ENCODE measurements around the gene GPR55.

- TF ChIP-seq CEBPB (IDR thresholded peaks at IDR 0.05; ENCODE audit: low read depth, low read length) = no peak
- TF ChIP-seq, protein P1, sequence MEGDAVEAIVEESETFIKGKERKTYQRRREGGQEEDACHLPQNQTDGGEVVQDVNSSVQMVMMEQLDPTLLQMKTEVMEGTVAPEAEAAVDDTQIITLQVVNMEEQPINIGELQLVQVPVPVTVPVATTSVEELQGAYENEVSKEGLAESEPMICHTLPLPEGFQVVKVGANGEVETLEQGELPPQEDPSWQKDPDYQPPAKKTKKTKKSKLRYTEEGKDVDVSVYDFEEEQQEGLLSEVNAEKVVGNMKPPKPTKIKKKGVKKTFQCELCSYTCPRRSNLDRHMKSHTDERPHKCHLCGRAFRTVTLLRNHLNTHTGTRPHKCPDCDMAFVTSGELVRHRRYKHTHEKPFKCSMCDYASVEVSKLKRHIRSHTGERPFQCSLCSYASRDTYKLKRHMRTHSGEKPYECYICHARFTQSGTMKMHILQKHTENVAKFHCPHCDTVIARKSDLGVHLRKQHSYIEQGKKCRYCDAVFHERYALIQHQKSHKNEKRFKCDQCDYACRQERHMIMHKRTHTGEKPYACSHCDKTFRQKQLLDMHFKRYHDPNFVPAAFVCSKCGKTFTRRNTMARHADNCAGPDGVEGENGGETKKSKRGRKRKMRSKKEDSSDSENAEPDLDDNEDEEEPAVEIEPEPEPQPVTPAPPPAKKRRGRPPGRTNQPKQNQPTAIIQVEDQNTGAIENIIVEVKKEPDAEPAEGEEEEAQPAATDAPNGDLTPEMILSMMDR (conservative IDR thresholded peaks at IDR 0.05; ENCODE audit: low read depth, low read length) = no peak
- TF ChIP-seq POLR2A (IDR thresholded peaks at IDR 0.05; ENCODE audit: low read depth, low read length) = no peak
- no peak for TF ChIP-seq RAD21 (IDR thresholded peaks at IDR 0.05; ENCODE audit: low read length)
Measured at GRCh38 chr2:230905448-230906421, 19.3 kb downstream of the GPR55 start.

Measured in IMR-90 (cell line).